ENCODE results near the gene RAB8A. TPM values are rescaled to one million over a fixed set of nuclear protein-coding genes. Genes with fewer than 3 reads are reported as not detected.

The RAB8A gene
- total and polyA plus RNA-seq, 9 of the 15 experiments (the other 6 are each of a cell fraction or from before 2014, with no cell fraction given) = 11.2 to 102 (median 53.2) TPM

DNA sequence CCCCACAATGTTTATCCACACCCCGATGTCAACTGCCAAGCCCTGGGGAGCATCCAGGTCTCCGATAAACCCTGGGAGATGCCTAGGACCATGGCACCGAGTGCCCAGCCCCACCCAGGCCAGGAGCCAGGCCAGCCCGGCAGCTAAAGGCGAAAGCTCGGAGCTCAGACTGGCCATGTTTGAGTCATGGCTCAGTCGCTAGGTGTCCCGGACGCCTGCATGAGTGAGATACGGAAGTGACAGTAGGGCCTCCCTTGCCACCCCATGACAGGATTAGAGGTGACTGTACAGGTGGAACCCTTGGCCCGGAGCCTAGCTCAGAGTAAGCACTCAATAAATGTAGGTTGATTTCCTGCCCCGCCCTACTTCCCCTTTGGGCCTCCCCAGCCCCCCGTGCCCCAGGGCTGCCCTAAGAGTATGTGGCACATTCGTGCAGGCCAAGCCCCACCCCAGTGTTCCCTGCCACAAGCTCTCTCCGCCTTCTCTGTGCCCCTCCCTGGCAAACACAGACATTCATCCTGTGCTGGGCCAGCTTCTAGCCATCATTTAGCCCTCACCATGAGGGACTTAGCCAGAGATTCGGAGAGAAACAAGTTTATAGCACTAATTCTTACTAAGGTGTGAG is 41.2 kb upstream of the RAB8A start (continued):
- TF ChIP-seq, protein P1, sequence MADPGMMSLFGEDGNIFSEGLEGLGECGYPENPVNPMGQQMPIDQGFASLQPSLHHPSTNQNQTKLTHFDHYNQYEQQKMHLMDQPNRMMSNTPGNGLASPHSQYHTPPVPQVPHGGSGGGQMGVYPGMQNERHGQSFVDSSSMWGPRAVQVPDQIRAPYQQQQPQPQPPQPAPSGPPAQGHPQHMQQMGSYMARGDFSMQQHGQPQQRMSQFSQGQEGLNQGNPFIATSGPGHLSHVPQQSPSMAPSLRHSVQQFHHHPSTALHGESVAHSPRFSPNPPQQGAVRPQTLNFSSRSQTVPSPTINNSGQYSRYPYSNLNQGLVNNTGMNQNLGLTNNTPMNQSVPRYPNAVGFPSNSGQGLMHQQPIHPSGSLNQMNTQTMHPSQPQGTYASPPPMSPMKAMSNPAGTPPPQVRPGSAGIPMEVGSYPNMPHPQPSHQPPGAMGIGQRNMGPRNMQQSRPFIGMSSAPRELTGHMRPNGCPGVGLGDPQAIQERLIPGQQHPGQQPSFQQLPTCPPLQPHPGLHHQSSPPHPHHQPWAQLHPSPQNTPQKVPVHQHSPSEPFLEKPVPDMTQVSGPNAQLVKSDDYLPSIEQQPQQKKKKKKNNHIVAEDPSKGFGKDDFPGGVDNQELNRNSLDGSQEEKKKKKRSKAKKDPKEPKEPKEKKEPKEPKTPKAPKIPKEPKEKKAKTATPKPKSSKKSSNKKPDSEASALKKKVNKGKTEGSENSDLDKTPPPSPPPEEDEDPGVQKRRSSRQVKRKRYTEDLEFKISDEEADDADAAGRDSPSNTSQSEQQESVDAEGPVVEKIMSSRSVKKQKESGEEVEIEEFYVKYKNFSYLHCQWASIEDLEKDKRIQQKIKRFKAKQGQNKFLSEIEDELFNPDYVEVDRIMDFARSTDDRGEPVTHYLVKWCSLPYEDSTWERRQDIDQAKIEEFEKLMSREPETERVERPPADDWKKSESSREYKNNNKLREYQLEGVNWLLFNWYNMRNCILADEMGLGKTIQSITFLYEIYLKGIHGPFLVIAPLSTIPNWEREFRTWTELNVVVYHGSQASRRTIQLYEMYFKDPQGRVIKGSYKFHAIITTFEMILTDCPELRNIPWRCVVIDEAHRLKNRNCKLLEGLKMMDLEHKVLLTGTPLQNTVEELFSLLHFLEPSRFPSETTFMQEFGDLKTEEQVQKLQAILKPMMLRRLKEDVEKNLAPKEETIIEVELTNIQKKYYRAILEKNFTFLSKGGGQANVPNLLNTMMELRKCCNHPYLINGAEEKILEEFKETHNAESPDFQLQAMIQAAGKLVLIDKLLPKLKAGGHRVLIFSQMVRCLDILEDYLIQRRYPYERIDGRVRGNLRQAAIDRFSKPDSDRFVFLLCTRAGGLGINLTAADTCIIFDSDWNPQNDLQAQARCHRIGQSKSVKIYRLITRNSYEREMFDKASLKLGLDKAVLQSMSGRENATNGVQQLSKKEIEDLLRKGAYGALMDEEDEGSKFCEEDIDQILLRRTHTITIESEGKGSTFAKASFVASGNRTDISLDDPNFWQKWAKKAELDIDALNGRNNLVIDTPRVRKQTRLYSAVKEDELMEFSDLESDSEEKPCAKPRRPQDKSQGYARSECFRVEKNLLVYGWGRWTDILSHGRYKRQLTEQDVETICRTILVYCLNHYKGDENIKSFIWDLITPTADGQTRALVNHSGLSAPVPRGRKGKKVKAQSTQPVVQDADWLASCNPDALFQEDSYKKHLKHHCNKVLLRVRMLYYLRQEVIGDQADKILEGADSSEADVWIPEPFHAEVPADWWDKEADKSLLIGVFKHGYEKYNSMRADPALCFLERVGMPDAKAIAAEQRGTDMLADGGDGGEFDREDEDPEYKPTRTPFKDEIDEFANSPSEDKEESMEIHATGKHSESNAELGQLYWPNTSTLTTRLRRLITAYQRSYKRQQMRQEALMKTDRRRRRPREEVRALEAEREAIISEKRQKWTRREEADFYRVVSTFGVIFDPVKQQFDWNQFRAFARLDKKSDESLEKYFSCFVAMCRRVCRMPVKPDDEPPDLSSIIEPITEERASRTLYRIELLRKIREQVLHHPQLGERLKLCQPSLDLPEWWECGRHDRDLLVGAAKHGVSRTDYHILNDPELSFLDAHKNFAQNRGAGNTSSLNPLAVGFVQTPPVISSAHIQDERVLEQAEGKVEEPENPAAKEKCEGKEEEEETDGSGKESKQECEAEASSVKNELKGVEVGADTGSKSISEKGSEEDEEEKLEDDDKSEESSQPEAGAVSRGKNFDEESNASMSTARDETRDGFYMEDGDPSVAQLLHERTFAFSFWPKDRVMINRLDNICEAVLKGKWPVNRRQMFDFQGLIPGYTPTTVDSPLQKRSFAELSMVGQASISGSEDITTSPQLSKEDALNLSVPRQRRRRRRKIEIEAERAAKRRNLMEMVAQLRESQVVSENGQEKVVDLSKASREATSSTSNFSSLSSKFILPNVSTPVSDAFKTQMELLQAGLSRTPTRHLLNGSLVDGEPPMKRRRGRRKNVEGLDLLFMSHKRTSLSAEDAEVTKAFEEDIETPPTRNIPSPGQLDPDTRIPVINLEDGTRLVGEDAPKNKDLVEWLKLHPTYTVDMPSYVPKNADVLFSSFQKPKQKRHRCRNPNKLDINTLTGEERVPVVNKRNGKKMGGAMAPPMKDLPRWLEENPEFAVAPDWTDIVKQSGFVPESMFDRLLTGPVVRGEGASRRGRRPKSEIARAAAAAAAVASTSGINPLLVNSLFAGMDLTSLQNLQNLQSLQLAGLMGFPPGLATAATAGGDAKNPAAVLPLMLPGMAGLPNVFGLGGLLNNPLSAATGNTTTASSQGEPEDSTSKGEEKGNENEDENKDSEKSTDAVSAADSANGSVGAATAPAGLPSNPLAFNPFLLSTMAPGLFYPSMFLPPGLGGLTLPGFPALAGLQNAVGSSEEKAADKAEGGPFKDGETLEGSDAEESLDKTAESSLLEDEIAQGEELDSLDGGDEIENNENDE (IDR thresholded peaks at IDR 0.05; ENCODE audit: low read depth, low read length) = no peak
- TF ChIP-seq, protein P2, sequence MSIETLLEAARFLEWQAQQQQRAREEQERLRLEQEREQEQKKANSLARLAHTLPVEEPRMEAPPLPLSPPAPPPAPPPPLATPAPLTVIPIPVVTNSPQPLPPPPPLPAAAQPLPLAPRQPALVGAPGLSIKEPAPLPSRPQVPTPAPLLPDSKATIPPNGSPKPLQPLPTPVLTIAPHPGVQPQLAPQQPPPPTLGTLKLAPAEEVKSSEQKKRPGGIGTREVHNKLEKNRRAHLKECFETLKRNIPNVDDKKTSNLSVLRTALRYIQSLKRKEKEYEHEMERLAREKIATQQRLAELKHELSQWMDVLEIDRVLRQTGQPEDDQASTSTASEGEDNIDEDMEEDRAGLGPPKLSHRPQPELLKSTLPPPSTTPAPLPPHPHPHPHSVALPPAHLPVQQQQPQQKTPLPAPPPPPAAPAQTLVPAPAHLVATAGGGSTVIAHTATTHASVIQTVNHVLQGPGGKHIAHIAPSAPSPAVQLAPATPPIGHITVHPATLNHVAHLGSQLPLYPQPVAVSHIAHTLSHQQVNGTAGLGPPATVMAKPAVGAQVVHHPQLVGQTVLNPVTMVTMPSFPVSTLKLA (conservative IDR thresholded peaks at IDR 0.05) = peak in 1 of 2 experiments; percentile 38; a peak in 1 of 4 replicates
- TF ChIP-seq ZNF589 (CRISPR knock-in tag; IDR thresholded peaks at IDR 0.05; ENCODE audit: low read depth) = peak; percentile 39; the same call in 1 of the 2 replicates
- TF ChIP-seq SMARCE1 (IDR thresholded peaks at IDR 0.05) = 0 out of 2 replicates have a peak, but pooled peaks have one; percentile 25
- TF ChIP-seq KDM5B (IDR thresholded peaks at IDR 0.05; ENCODE audit: insufficient replicate concordance, low read depth, low read length) = peak; percentile 52
- TF ChIP-seq PHF20 (IDR thresholded peaks at IDR 0.05; ENCODE audit: partially characterized antibody) = peak; percentile 7
- TF ChIP-seq, protein P3, sequence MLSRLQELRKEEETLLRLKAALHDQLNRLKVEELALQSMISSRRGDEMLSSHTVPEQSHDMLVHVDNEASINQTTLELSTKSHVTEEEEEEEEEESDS (CRISPR knock-in tag; IDR thresholded peaks at IDR 0.05) = no peak
- peak; percentile 72 for TF ChIP-seq NFIC (IDR thresholded peaks at IDR 0.05)
- peak; percentile 55; the same call in 1 of the 2 replicates for TF ChIP-seq ZEB2 (IDR thresholded peaks at IDR 0.05)
- peak; percentile 52 for TF ChIP-seq CBFA2T2 (conservative IDR thresholded peaks at IDR 0.05)
- TF ChIP-seq, protein P4, sequence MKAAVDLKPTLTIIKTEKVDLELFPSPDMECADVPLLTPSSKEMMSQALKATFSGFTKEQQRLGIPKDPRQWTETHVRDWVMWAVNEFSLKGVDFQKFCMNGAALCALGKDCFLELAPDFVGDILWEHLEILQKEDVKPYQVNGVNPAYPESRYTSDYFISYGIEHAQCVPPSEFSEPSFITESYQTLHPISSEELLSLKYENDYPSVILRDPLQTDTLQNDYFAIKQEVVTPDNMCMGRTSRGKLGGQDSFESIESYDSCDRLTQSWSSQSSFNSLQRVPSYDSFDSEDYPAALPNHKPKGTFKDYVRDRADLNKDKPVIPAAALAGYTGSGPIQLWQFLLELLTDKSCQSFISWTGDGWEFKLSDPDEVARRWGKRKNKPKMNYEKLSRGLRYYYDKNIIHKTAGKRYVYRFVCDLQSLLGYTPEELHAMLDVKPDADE (conservative IDR thresholded peaks at IDR 0.05; ENCODE audit: control insufficient read depth, low read depth, low read length) = peak; percentile 39; the same call in 1 of the 2 replicates
- peak; percentile 70 for TF ChIP-seq FOSL1 (tag; conservative IDR thresholded peaks at IDR 0.05)
- TF ChIP-seq NFE2 (IDR thresholded peaks at IDR 0.05; ENCODE audit: low read depth) = peak; percentile 19; the same call in 1 of the 2 replicates
